ENCODE measurements around the gene ITPR2.
"Not testable (repeated sequence)": the region's sequence is repeated elsewhere in the genome, so short reads cannot be mapped to it uniquely, and the experiment has no call there.

The ITPR2 gene

GRCh38 chr12:26632756-26633155, 200.2 kb downstream of the ITPR2 start:
- in situ Hi-C loops (cut with HindIII; ENCODE audit: low pct_ligation_motif_present, low pct_unique_long_range_greater_than_20kb, low sequenced_read_pairs), result no loop called here

GRCh38 chr12:26631846-26632245, 201.1 kb downstream of the ITPR2 start:
- in situ Hi-C loops (cut with HindIII; ENCODE audit: low pct_ligation_motif_present, low pct_unique_long_range_greater_than_20kb, low sequenced_read_pairs), result no loop called here
- peak; percentile 50 for DNase-seq

More at GRCh38 chr12:26632756-26633155, 200.2 kb downstream of the ITPR2 start:
- DNase-seq, result no peak

GRCh38 chr12:26630546-26631027, 202.4 kb downstream of the ITPR2 start:
- in situ Hi-C loops (cut with HindIII; ENCODE audit: low pct_ligation_motif_present, low pct_unique_long_range_greater_than_20kb, low sequenced_read_pairs), result no loop called here
- peak; percentile 99 for DNase-seq

GRCh38 chr12:26629864-26630263, 203.1 kb downstream of the ITPR2 start:
- in situ Hi-C loops (cut with HindIII; ENCODE audit: low pct_ligation_motif_present, low pct_unique_long_range_greater_than_20kb, low sequenced_read_pairs), result no loop called here
- peak; percentile 70 for DNase-seq

- in situ Hi-C loops (cut with HindIII; ENCODE audit: low pct_ligation_motif_present, low pct_unique_long_range_greater_than_20kb, low sequenced_read_pairs), result no loop called here
- no peak for DNase-seq
Observed at GRCh38 chr12:26628234-26628633, 204.8 kb downstream of the ITPR2 start.

GRCh38 chr12:26627335-26627734, 205.7 kb downstream of the ITPR2 start:
- in situ Hi-C loops (cut with HindIII; ENCODE audit: low pct_ligation_motif_present, low pct_unique_long_range_greater_than_20kb, low sequenced_read_pairs), result no loop called here
- DNase-seq, result no peak

GRCh38 chr12:26623136-26623535, 209.9 kb downstream of the ITPR2 start:
- DNase-seq, result no peak
- in situ Hi-C loops (cut with HindIII; ENCODE audit: low pct_ligation_motif_present, low pct_unique_long_range_greater_than_20kb, low sequenced_read_pairs), result no loop called here

GRCh38 chr12:26622601-26623000, 210.4 kb downstream of the ITPR2 start:
- DNase-seq, result no peak
- in situ Hi-C loops (cut with HindIII; ENCODE audit: low pct_ligation_motif_present, low pct_unique_long_range_greater_than_20kb, low sequenced_read_pairs), result no loop called here

- in situ Hi-C loops (cut with HindIII; ENCODE audit: low pct_ligation_motif_present, low pct_unique_long_range_greater_than_20kb, low sequenced_read_pairs), result no loop called here
- DNase-seq, result no peak
Observed at GRCh38 chr12:26621932-26622331, 211.1 kb downstream of the ITPR2 start.

- DNase-seq, result no peak
- in situ Hi-C loops (cut with HindIII; ENCODE audit: low pct_ligation_motif_present, low pct_unique_long_range_greater_than_20kb, low sequenced_read_pairs), result no loop called here
Observed at GRCh38 chr12:26620907-26621306, 212.1 kb downstream of the ITPR2 start.

- no peak for DNase-seq
Observed at GRCh38 chr12:26617513-26617912, 215.5 kb downstream of the ITPR2 start.

GRCh38 chr12:26614011-26614616, 218.9 kb downstream of the ITPR2 start:
- in situ Hi-C loops (cut with HindIII; ENCODE audit: low pct_ligation_motif_present, low pct_unique_long_range_greater_than_20kb, low sequenced_read_pairs), result no loop called here
- DNase-seq, result peak; percentile 60

More at GRCh38 chr12:26617513-26617912, 215.5 kb downstream of the ITPR2 start:
- in situ Hi-C loops (cut with HindIII; ENCODE audit: low pct_ligation_motif_present, low pct_unique_long_range_greater_than_20kb, low sequenced_read_pairs), result no loop called here

GRCh38 chr12:26612203-26612602, 220.8 kb downstream of the ITPR2 start:
- no peak for DNase-seq
- in situ Hi-C loops (cut with HindIII; ENCODE audit: low pct_ligation_motif_present, low pct_unique_long_range_greater_than_20kb, low sequenced_read_pairs), result no loop called here

GRCh38 chr12:26611598-26611997, 221.4 kb downstream of the ITPR2 start:
- in situ Hi-C loops (cut with HindIII; ENCODE audit: low pct_ligation_motif_present, low pct_unique_long_range_greater_than_20kb, low sequenced_read_pairs), result no loop called here
- DNase-seq, result no peak

- DNase-seq, result no peak
- in situ Hi-C loops (cut with HindIII; ENCODE audit: low pct_ligation_motif_present, low pct_unique_long_range_greater_than_20kb, low sequenced_read_pairs), result no loop called here
Observed at GRCh38 chr12:26610774-26611173, 222.2 kb downstream of the ITPR2 start.

GRCh38 chr12:26609986-26610385, 223.0 kb downstream of the ITPR2 start:
- DNase-seq, result no peak
- in situ Hi-C loops (cut with HindIII; ENCODE audit: low pct_ligation_motif_present, low pct_unique_long_range_greater_than_20kb, low sequenced_read_pairs), result no loop called here

- in situ Hi-C loops (cut with HindIII; ENCODE audit: low pct_ligation_motif_present, low pct_unique_long_range_greater_than_20kb, low sequenced_read_pairs), result no loop called here
- no peak for DNase-seq
Observed at GRCh38 chr12:26608706-26609105, 224.3 kb downstream of the ITPR2 start.

- in situ Hi-C loops (cut with HindIII; ENCODE audit: low pct_ligation_motif_present, low pct_unique_long_range_greater_than_20kb, low sequenced_read_pairs), result no loop called here
- DNase-seq, result no peak
Observed at GRCh38 chr12:26608273-26608672, 224.7 kb downstream of the ITPR2 start.

- DNase-seq, result no peak
- in situ Hi-C loops (cut with HindIII; ENCODE audit: low pct_ligation_motif_present, low pct_unique_long_range_greater_than_20kb, low sequenced_read_pairs), result no loop called here
Observed at GRCh38 chr12:26606911-26607310, 226.1 kb downstream of the ITPR2 start.

GRCh38 chr12:26604813-26605212, 228.2 kb downstream of the ITPR2 start:
- in situ Hi-C loops (cut with HindIII; ENCODE audit: low pct_ligation_motif_present, low pct_unique_long_range_greater_than_20kb, low sequenced_read_pairs); DNase-seq: not testable (repeated sequence)

Data from ACHN (cell line).